H9 (cell line): ENCODE data around the gene KLK7. TPM values are rescaled to one million over a fixed set of nuclear protein-coding genes. Genes with fewer than 3 reads are reported as not detected.

Source experiments
- DNase-seq: peaks from one replicate; pipeline ENCODE4 v3.0.0-alpha.2; 2017
- H2AFZ ChIP-seq: one replicate; pipeline ENCODE4 v1.6.1; 2013; ENCODE audit warnings: mild to moderate bottlenecking, low read length, control low read depth, moderate library complexity
- H2AK5ac ChIP-seq: 2 replicates; pipeline ENCODE4 v1.6.1; 2013; ENCODE audit warnings: low read length, control low read depth, mixed read lengths; ENCODE audit not compliant: insufficient read length
- H2BK120ac ChIP-seq: one replicate; pipeline ENCODE4 v1.6.1; 2013; ENCODE audit warnings: low read depth, mild to moderate bottlenecking, low read length, control low read depth, inconsistent platforms; ENCODE audit not compliant: poor library complexity, severe bottlenecking
- H2BK12ac ChIP-seq: 2 replicates; pipeline ENCODE4 v1.6.1; 2013; ENCODE audit warnings: low read length, control low read depth, mixed read lengths, low read depth; ENCODE audit not compliant: insufficient read length
- H2BK15ac ChIP-seq: 2 replicates; pipeline ENCODE4 v1.6.1; 2013; ENCODE audit warnings: low read depth, low read length, control low read depth
- H2BK20ac ChIP-seq: one replicate; pipeline ENCODE4 v1.6.1; 2013; ENCODE audit warnings: low read depth, mild to moderate bottlenecking, low read length, control low read depth, inconsistent platforms; ENCODE audit not compliant: poor library complexity, severe bottlenecking
- H2BK5ac ChIP-seq: 2 replicates; pipeline ENCODE4 v1.6.1; 2013; ENCODE audit warnings: low read length, control low read depth, mixed read lengths; ENCODE audit not compliant: insufficient read length
- H3K14ac ChIP-seq: 2 replicates; pipeline ENCODE4 v1.6.1; 2013; ENCODE audit warnings: low read length, control low read depth; ENCODE audit not compliant: insufficient read depth
- H3K18ac ChIP-seq: 2 replicates; pipeline ENCODE4 v1.6.1; 2013; ENCODE audit warnings: low read depth, mild to moderate bottlenecking, mixed read lengths, low read length, control low read depth; ENCODE audit not compliant: insufficient read length
- H3K23ac ChIP-seq: 2 replicates; pipeline ENCODE4 v1.6.1; 2013; ENCODE audit warnings: low read length, control low read depth, mixed read lengths, low read depth; ENCODE audit not compliant: insufficient read length
- H3K23me2 ChIP-seq: 2 replicates; pipeline ENCODE4 v1.6.1; 2013; ENCODE audit warnings: low read depth, mild to moderate bottlenecking, mixed read lengths, low read length, control low read depth; ENCODE audit not compliant: insufficient read length, poor library complexity, severe bottlenecking
- H3K27ac ChIP-seq: 2 replicates; pipeline ENCODE4 v1.5.1; 2013; ENCODE audit warnings: low read length, control low read depth, mixed read lengths, low read depth; ENCODE audit not compliant: insufficient read length
- H3K27me3 ChIP-seq: 2 replicates; pipeline ENCODE4 v1.6.1; 2013; ENCODE audit warnings: low read length, control low read depth, inconsistent platforms; ENCODE audit not compliant: insufficient read depth
- H3K4ac ChIP-seq: 2 replicates; pipeline ENCODE4 v1.6.1; 2013; ENCODE audit warnings: low read depth, mild to moderate bottlenecking, control low read depth, inconsistent platforms, low read length, moderate library complexity
- H3K4me1 ChIP-seq: 2 replicates; pipeline ENCODE4 v1.6.1; 2013; ENCODE audit warnings: low read length, control low read depth, inconsistent platforms; ENCODE audit not compliant: insufficient read depth
- H3K4me2 ChIP-seq: 2 replicates; pipeline ENCODE4 v1.6.1; 2013; ENCODE audit warnings: low read length, control low read depth, mixed read lengths; ENCODE audit not compliant: insufficient read length, insufficient read depth
- H3K56ac ChIP-seq: 2 replicates; pipeline ENCODE4 v1.6.1; 2013; ENCODE audit warnings: low read depth, mild to moderate bottlenecking, mixed read lengths, low read length, control low read depth; ENCODE audit not compliant: insufficient read length
- H3K79me1 ChIP-seq: 2 replicates; pipeline ENCODE4 v1.6.1; 2013; ENCODE audit warnings: low read depth, mild to moderate bottlenecking, moderate library complexity, low read length, control low read depth, inconsistent platforms; ENCODE audit not compliant: insufficient read depth, poor library complexity, severe bottlenecking
- H3K79me2 ChIP-seq: 2 replicates; pipeline ENCODE4 v1.6.1; 2013; ENCODE audit warnings: low read length, control low read depth, inconsistent platforms; ENCODE audit not compliant: insufficient read depth
- H3K9ac ChIP-seq: 2 replicates; pipeline ENCODE4 v1.6.1; 2013; ENCODE audit warnings: low read length, control low read depth, mixed read lengths; ENCODE audit not compliant: insufficient read length; ENCODE audit errors: extremely low read depth
- H3K9me3 ChIP-seq: one replicate; pipeline ENCODE4 v1.6.1; 2013; ENCODE audit warnings: low read depth, low read length, inconsistent platforms; ENCODE audit not compliant: control insufficient read depth
- H3T11ph ChIP-seq: one replicate; pipeline ENCODE4 v1.6.1; 2013; ENCODE audit warnings: mild to moderate bottlenecking, low read length, control low read depth, inconsistent platforms
- H4K20me1 ChIP-seq: one replicate; pipeline ENCODE4 v1.6.1; 2013; ENCODE audit not compliant: control insufficient read depth, insufficient read length, insufficient read depth
- H4K5ac ChIP-seq: 2 replicates; pipeline ENCODE4 v1.6.1; 2013; ENCODE audit warnings: low read depth, mild to moderate bottlenecking, mixed read lengths, low read length, control low read depth; ENCODE audit not compliant: insufficient read length
- H4K8ac ChIP-seq: replicated peaks from 2 replicates; pipeline ENCODE4 v1.6.1; 2013; ENCODE audit warnings: low read length, control low read depth, mixed read lengths, low read depth; ENCODE audit not compliant: insufficient read length
- H4K91ac ChIP-seq: 2 replicates; pipeline ENCODE4 v1.6.1; 2013; ENCODE audit warnings: low read depth, mild to moderate bottlenecking, moderate library complexity, mixed read lengths, low read length, control low read depth; ENCODE audit not compliant: insufficient read length
- H3K27ac Mint-ChIP-seq, 3 experiments: 2 replicates in 2 of 3; 3 replicates in 1 of 3; pipeline ENCODE4 v1.8.0; 2020 to 2021; ENCODE audit warnings: mixed read lengths in 3 of 3, mild to moderate bottlenecking in 1 of 3, moderate library complexity in 1 of 3
- H3K27me3 Mint-ChIP-seq: 2 replicates; pipeline ENCODE4 v1.8.0; 2021; ENCODE audit warnings: low read depth, mild to moderate bottlenecking, moderate library complexity, mixed read lengths
- H3K36me3 Mint-ChIP-seq, 3 experiments: 2 replicates in 2 of 3; 3 replicates in 1 of 3; pipeline ENCODE4 v1.8.0; 2020 to 2021; ENCODE audit warnings: low read depth in 3 of 3, mixed read lengths in 3 of 3; ENCODE audit not compliant: insufficient read depth in 1 of 3
- H3K4me1 Mint-ChIP-seq, 2 experiments: 2 replicates each; pipeline ENCODE4 v1.8.0; 2020; ENCODE audit warnings: mixed read lengths in 2 of 2
- H3K4me3 Mint-ChIP-seq, 2 experiments: 2 replicates in 1 of 2; 3 replicates in 1 of 2; pipeline ENCODE4 v1.8.0; 2020 to 2021; ENCODE audit warnings: mild to moderate bottlenecking in 2 of 2, mixed read lengths in 2 of 2, moderate library complexity in 1 of 2
- H3K9me3 Mint-ChIP-seq, 2 experiments: 2 replicates in 1 of 2; 3 replicates in 1 of 2; pipeline ENCODE4 v1.8.0; 2020; ENCODE audit warnings: mild to moderate bottlenecking in 2 of 2, mixed read lengths in 2 of 2, moderate library complexity in 1 of 2
- CTCF ChIP-seq: fragments of 200-600 bp; sonication (generic); conservative IDR thresholded peaks from 3 replicates; pipeline ENCODE4 v1.8.0; 2021; ENCODE audit warnings: antibody characterized with exemption, mild to moderate bottlenecking
- WGBS: extraction: QIAGEN DNeasy Blood & Tissue Kit; methylation state at CpG from one replicate; pipeline ENCODE4 v1.1.7; 2013; ENCODE audit warnings: missing lambda C conversion rate, low lambda C conversion rate, mixed read lengths; ENCODE audit not compliant: insufficient read length; ENCODE audit errors: extremely low coverage; 5-methylcytosine and 5-hydroxymethylcytosine counted together
- total RNA-seq: library from RNA; stranded (reverse); gene quantifications from 2 replicates; pipeline ENCODE4 v1.2.1, GENCODE V29; 2021

Gene KLK7
- total RNA-seq, 1 experiment from 2014 or later, result 0.52 TPM

- H2BK15ac ChIP-seq, result no peak overlapping the region
- H4K5ac ChIP-seq, result no peak overlapping the region
- peaks cover 3% of the 10 kb centered on the region for H3K23me2 ChIP-seq
- H3K56ac ChIP-seq, result no peak overlapping the region
- H2BK5ac ChIP-seq, result no peak overlapping the region
- Mint-ChIP-seq H3K9me3 (no peaks in the 10 kb centered on the region), H3K4me1 (peaks cover 5 to 10% of the 10 kb centered on the region in 2 experiments), H3K4me3 (no peak overlapping the region), H3K27ac (no peak overlapping the region), H3K27me3 (peaks cover 51% of the 10 kb centered on the region), H3K36me3 (no peaks in the 10 kb centered on the region)
- H3K23ac ChIP-seq, result no peak overlapping the region
- H3K27ac ChIP-seq, result no peak overlapping the region
- no peak for DNase-seq
- H3K9me3 ChIP-seq, result no peaks in the 10 kb centered on the region
- H3K79me1 ChIP-seq, result no peaks in the 10 kb centered on the region
- no peak overlapping the region for H2BK120ac ChIP-seq
- no peak overlapping the region for H3K9ac ChIP-seq
- no peak overlapping the region for H3K18ac ChIP-seq
- H2BK12ac ChIP-seq, result no peak overlapping the region
- H3T11ph ChIP-seq, result no peak overlapping the region
- H3K4ac ChIP-seq, result no peak overlapping the region
- no peak overlapping the region for H2AK5ac ChIP-seq
- no peaks in the 10 kb centered on the region for H3K4me1 ChIP-seq
- WGBS, result no CpG with 5 or more reads among the region's 3 CpGs
- H3K14ac ChIP-seq, result no peak overlapping the region
- no peaks in the 10 kb centered on the region for H3K79me2 ChIP-seq
- no peaks in the 10 kb centered on the region for H4K20me1 ChIP-seq
- H2AFZ ChIP-seq, result no peak overlapping the region
- no peak overlapping the region for H2BK20ac ChIP-seq
- H4K91ac ChIP-seq, result no peak overlapping the region
- no peak overlapping the region for H4K8ac ChIP-seq
- H3K27me3 ChIP-seq, result no peaks in the 10 kb centered on the region
- TF ChIP-seq CTCF, result no peak
- no peak overlapping the region for H3K4me2 ChIP-seq
These were observed 23.8 kb upstream of the KLK7 start for GRCh38 chr19:51007488-51007887.
